NT2/D1 (cell line): ENCODE measurements around the gene CAMSAP3.

ENCODE experiments used
- YY1 ChIP-seq: IDR thresholded peaks from 2 replicates; pipeline ENCODE4 v1.6.1; 2011; ENCODE audit not compliant: insufficient read length, insufficient read depth
- ZNF274 ChIP-seq: IDR thresholded peaks from 2 replicates; pipeline ENCODE4 v1.6.1; 2011; ENCODE audit warnings: mild to moderate bottlenecking, low read depth, low read length

DNA sequence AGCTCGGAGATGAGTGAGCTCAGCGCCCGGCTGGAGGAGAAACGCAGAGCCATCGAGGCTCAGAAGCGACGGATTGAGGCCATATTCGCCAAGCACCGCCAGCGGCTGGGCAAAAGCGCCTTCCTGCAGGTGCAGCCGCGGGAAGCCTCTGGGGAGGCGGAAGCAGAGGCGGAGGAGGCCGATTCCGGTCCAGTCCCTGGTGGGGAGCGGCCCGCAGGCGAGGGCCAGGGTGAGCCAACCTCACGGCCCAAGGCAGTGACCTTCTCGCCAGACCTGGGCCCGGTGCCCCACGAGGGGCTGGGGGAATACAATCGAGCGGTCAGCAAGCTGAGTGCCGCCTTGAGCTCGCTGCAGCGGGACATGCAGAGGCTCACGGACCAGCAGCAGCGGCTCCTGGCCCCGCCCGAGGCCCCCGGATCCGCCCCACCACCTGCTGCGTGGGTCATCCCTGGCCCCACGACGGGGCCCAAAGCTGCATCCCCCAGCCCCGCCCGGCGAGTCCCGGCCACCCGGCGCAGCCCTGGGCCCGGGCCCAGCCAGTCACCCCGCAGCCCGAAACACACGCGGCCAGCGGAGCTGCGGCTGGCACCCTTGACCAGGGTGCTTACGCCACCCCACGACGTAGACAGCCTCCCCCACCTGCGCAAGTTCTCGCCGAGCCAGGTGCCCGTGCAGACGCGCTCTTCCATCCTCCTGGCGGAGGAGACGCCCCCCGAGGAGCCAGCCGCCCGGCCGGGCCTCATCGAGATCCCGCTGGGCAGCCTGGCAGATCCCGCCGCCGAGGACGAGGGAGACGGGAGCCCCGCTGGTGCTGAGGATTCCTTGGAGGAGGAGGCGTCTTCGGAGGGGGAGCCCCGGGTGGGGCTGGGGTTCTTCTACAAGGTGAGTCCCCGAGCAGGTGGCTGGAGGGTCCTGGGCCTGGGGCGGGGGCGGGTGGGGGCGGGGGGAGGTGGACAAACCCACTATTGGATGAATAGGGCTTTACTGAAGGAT is 16.9 kb downstream of the CAMSAP3 start:
- TF ChIP-seq ZNF274 (no peak), YY1 (no peak)
